GM06990 (cell line): ENCODE results near the gene HOXA11.

Source experiments
- DNase-seq: peaks from one replicate; pipeline ENCODE4 v3.0.0-alpha.2; 2011; ENCODE audit not compliant: insufficient read length; ENCODE audit errors: extremely low read depth
- H3K27me3 ChIP-seq: replicated peaks from 2 replicates; pipeline ENCODE4 v1.6.0; 2011; ENCODE audit warnings: low read length; ENCODE audit not compliant: control insufficient read depth, insufficient read depth
- H3K36me3 ChIP-seq: 2 replicates; pipeline ENCODE4 v1.5.1; 2011; ENCODE audit warnings: low read length; ENCODE audit not compliant: control insufficient read depth, insufficient read depth
- H3K4me3 ChIP-seq: replicated peaks from 2 replicates; pipeline ENCODE4 v1.5.1; 2011; ENCODE audit warnings: low read depth, mild to moderate bottlenecking, control low read depth, low read length
- TF ChIP-seq, protein P1 (sequence below): IDR thresholded peaks from 2 replicates; pipeline ENCODE4 v1.5.1; 2011; ENCODE audit warnings: low read length, control low read depth, mild to moderate bottlenecking, inconsistent platforms; ENCODE audit not compliant: insufficient read depth, poor library complexity, severe bottlenecking

HOXA11 gene

DNA sequence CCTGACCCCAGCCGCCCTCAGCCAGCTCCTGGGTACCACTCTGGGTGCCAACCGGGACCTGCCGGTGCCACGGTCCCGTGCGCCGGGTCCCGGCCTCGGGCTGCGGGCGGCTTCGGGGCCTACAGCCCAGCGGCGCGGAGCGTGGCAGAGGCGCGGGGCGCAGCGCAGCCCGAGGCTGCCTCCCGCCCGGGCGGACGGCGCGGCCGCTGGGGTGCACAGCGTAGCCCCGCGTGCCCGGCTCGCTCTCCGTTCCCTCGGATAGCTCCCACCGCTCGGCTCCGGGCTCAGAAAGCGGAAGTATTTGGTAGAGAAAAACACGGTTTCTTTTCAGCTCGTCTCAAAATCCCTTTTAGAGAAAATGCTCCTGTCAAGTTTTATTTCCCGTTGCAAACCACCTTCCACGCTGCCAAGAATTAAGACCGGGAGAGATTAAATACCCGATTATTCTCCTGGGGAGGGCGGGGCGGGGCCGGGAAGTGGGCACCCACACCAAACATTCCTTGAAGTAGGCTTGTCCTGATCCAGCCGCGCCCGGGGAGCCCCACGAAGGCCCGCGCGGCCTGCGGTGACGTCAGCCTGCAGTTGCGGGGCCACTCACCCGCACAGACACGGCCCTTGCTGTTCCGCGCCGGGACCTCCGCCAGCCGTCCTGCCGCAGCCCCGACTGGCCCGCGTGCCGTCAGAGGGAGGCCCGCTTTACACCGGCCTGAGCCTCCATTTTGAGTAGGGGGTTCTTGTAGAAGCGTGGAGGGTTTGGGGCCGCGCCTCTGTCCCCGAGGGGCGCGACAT, 7.7 kb upstream of the HOXA11 start:
- Histone ChIP-seq H3K36me3 (no peaks in the 10 kb centered on the region), H3K4me3 (peak overlapping the region; percentile 23), H3K27me3 (peaks cover 10% of the 10 kb centered on the region)
- TF ChIP-seq, protein P1, sequence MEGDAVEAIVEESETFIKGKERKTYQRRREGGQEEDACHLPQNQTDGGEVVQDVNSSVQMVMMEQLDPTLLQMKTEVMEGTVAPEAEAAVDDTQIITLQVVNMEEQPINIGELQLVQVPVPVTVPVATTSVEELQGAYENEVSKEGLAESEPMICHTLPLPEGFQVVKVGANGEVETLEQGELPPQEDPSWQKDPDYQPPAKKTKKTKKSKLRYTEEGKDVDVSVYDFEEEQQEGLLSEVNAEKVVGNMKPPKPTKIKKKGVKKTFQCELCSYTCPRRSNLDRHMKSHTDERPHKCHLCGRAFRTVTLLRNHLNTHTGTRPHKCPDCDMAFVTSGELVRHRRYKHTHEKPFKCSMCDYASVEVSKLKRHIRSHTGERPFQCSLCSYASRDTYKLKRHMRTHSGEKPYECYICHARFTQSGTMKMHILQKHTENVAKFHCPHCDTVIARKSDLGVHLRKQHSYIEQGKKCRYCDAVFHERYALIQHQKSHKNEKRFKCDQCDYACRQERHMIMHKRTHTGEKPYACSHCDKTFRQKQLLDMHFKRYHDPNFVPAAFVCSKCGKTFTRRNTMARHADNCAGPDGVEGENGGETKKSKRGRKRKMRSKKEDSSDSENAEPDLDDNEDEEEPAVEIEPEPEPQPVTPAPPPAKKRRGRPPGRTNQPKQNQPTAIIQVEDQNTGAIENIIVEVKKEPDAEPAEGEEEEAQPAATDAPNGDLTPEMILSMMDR, result no peak
- DNase-seq, result no peak

DNA sequence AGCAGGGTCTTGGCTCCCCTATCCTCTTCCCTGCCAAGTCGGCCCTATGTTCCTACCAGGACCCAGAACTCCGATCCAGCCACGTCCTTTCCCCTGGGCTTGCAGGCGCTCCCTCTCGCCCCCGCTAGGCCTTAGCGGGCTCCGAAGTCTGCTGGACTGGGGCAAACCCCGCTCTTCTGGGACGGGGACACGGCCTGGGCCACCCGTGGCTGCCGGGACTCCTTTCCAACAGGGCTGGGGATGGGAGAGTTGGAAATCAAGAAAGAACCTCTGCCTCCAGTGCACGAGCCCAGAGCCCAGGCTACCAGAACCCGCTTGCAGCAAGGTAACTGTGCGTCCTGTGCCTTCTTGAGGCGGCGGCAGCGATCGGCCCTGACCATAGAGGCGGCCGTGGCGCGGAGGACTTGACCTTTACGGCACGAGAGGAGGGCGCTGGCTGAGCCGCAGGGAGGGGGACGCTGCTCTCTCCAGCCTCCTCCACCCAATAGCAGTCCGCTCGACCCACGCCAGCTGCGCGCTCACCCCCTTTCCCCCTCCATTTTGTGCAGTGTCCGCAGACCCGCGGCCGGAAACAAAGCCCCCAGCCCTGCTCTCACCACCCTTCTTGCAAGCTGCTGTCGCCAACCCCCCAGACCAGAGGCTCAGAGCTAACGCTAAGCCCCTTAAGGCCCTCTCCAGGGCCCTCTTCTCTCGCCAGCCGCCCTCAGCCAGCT, 7.0 kb upstream of the HOXA11 start:
- Histone ChIP-seq H3K27me3 (peaks cover 10% of the 10 kb centered on the region), H3K4me3 (no peak overlapping the region), H3K36me3 (no peaks in the 10 kb centered on the region)
- no peak for DNase-seq
- TF ChIP-seq, protein P1, result no peak

DNA sequence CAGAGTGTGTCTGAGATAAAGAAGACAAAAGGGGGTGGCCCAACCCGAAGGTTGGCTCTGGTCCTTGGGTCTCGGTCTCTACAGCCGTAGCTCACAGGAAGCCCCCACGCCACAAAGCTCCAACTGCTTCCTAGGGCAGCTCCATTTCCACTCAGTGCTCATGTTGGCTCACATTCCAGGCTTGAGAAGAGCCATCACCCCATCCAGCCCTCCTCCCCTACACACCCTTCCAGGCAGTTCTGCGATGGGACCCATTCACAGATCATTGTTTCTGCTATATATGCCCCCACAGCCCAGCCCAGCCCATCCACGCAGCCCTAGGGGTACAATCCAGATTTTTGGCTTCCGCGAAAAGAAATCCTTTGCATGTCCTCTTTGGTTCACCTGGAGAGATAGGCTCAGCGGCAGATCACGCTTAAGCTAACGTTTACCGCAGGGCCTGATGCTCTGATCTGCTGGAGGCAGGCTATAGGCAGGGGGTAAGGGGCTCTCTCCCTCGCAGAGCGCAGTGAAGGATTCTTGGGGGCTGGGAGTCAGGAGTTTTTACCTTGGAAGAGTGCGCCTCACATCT, 6.2 kb upstream of the HOXA11 start:
- Histone ChIP-seq H3K36me3 (no peaks in the 10 kb centered on the region), H3K27me3 (peaks cover 12% of the 10 kb centered on the region), H3K4me3 (no peak overlapping the region)
- no peak for DNase-seq
- TF ChIP-seq, protein P1, result no peak

DNA sequence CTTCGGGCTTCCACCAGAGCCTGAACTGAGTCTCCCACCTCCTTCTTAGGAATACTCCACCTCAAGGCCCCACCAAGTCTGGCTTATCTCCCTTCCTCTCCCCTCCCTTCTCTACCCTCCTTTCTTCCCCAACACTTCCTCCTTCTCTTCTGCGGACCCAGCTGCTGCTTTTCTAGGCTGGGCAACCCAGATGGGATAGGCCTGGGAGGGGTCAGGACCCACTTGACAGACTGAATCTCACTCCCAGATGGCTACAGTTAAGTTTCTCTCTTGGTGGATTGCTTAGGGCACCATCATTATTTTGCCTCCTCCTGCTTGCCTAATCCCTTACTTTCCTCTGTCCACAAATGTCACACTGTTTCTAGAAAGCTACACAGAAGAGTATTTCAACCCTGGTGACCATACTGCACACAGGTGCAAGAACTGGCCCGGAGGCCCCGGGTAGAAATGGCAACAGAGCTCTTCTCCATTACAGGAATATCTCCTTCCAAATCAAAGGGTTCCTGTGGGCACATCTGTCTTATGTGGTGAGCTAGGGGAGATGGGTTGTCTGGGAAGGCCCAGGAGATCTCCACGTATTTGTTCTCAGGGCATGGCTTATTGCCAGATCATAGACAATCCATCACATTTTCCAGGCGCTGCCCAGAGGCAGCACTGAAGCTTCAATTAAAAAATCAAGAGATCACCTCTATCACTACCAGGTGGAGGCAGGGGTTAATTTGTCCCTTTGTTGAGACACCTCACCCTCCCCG, 5.1 kb upstream of the HOXA11 start:
- DNase-seq, result no peak
- no peaks in the 10 kb centered on the region for H3K36me3 ChIP-seq
- TF ChIP-seq, protein P1, result no peak
- no peak overlapping the region for H3K4me3 ChIP-seq
- H3K27me3 ChIP-seq, result peaks cover 14% of the 10 kb centered on the region

DNA sequence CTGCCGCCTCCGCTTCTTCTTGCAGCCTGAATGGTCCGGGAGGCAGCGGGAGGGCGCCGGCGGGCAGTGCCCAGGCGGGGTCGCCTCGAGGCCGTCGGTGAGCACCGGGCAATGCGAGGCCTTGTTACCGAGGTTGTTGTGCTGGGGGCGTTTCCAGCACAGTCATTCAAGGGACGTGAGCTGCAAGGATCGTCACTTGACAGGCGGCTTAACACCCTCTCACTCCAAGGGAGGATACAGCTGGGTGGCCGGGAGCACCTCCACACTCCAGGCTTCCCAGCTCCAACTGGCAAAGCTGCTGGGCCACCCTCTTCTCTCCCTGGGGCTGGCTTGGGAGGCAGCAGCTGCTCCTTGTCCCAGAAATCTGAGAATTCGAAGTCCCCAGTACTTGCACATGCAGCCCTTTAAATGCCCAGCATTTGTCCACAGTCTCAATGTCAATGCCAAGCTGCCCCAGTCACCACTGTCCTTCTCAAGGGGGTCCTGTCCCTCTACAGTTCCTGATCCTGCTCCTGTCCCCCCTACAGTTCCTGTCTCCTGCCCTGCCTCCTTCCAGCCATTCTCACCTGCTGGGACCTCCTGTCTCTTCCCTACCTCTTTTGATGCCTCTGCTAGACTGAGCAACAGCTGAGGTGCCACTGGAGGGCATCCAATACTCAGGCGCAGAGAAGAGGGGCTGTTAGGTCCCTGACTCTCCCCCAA, 4.4 kb upstream of the HOXA11 start:
- no peaks in the 10 kb centered on the region for H3K36me3 ChIP-seq
- TF ChIP-seq, protein P1, result no peak
- H3K4me3 ChIP-seq, result no peak overlapping the region
- H3K27me3 ChIP-seq, result peaks cover 14% of the 10 kb centered on the region
- DNase-seq, result no peak
